Measurements from ENCODE around the gene PSG6.
"Not testable (repeated sequence)": the region's sequence is repeated elsewhere in the genome, so short reads cannot be mapped to it uniquely, and the experiment has no call there.

The PSG6 gene

DNA sequence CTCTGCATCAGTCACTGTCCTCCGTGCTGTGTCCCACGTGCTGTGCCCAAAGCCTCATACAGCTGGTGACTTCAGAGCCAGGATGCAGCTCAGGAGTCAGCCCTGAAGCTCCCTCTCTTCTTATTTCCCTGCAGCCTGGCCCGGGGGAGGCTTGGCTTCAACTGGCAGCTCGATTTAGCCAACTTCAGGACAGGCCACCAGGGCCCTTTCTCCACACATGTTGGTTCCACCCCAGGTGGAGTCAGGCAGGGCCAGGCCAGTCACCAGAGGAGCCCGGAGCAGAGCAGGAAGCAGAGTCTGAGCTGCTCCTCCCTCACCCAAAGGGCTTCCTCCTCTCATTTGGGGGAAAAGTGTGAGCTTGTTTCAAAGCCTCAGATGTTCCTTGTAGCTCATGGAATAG, 11.5 kb downstream of the PSG6 start:
- not testable (repeated sequence) for DNase-seq

DNA sequence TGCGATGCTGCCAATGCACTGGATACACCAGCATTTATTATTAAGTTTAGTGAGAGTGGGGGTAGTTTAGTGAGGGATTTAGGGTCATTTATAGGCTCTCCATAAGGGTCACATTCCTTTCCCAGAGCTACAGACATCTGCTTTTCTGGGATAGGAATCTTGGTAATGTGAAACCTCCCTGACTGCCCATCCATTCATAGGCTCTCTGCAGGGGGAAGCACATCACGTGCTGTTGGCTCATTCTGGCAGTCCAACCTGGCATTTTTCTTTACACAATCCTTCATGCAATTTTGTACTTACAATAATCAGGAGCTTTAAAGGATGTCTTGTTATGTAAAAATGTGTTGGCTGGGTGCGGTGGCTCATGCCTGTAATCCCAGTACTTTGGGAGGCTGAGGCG, 17.1 kb downstream of the PSG6 start:
- not testable (repeated sequence) for DNase-seq

DNA sequence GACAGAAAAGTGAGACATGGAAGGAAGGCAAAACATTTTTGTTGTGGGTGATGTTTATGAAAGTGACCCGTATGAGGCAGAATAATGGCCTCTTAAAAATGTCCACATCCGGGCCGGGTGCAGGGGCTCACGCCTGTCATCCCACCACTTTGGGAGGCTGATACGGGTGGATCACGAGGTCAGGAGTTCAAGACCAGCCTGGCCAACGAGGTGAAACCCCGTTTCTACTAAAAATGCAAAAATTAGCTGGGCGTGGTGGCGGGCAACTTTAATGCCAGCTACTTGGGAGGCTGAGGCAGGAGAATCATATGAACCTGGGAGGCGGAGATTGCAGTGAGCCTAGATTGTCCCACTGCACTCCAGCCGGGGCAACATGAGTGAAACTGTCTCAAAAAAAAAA, 18.0 kb downstream of the PSG6 start:
- not testable (repeated sequence) for DNase-seq

- DNase-seq, result not testable (repeated sequence)
Measured at GRCh38 chr19:42899110-42899509, 18.6 kb downstream of the PSG6 start.

DNA sequence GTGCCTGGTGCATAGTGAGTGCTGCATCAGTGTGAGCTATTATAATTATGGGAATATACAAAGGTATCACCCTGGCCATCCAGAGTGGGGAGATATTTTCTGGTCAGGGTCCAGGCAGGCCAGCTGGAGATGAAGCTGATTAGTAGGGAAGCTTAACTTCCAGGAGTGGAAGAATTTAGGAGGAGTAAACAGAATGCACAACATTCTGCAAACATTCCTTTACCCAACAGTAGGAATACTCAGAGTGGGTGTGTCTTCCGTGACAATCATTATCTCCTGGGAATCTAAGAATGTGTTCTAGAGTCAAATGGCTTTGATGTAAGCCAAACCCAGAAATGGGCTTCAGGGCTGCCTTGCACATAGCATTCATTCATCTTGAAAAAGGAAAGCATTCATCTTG, 19.0 kb downstream of the PSG6 start:
- not testable (repeated sequence) for DNase-seq

GRCh38 chr19:42897729-42898128, 20.0 kb downstream of the PSG6 start:
- DNase-seq, result not testable (repeated sequence)

DNA sequence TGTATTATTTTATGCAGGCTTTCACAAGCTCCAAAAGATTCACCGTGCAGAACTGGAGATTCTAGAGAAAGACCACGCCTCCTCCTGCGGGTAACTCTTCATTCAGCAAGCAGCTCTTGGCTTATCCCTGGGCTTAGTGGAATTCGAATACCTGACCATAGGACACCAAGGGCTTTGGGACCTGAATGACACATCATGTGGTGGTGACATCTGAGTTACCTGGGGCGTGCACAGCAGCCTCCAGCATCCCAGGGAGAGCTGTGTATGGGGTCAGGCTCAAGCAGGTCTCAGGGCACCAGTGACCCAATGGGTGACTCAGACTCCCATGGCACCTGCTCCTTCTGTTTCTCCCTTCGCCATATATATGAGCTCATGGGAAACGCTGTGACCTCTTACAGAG, 27.2 kb downstream of the PSG6 start:
- DNase-seq, result not testable (repeated sequence)

GRCh38 chr19:42887876-42888445, 29.7 kb downstream of the PSG6 start:
- DNase-seq, result not testable (repeated sequence)

DNA sequence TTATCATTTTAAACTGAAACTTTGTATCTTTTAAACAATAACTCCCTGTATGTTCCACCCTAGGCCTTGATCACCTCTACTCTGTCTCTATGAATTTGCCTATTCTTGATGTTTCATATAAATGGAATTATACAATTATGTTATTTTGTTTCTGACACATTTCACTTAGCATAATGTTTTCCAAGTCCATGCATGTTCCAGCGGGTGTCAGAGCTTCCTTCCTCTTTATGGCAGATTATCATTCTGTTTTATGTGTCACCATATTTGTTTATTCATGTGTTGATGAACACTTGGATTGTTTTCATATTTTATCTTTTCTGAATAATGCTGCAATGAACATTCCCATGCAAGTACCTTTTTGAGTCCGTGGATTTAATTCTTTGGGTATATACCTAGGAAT, 35.0 kb downstream of the PSG6 start:
- DNase-seq, result not testable (repeated sequence)

- not testable (repeated sequence) for DNase-seq
Measured at GRCh38 chr19:42882010-42882409, 35.7 kb downstream of the PSG6 start.

GRCh38 chr19:42881279-42881678, 36.4 kb downstream of the PSG6 start:
- DNase-seq, result not testable (repeated sequence)

GRCh38 chr19:42880621-42881020, 37.1 kb downstream of the PSG6 start:
- not testable (repeated sequence) for DNase-seq

DNA sequence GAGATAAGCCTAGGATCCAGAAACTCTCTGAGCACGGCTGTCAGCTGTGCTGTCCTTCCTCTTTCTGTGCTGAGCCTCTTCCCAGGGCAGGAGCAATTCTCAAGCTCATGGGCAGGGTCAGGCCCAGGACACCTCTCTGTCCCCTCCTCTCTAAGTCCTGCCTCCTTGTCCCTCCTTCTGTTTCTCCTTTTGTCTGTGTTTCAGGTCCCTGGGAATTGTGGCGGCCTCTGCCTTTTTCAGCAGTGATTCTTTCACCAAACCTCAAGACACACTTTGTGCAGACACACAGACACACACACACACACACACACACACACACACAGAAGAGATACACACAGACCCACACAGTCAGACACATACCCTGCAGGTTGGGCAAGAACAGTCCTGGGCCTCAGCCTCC, 38.1 kb downstream of the PSG6 start, which contains the start of gene PSG1:
Gene PSG1 (minus strand): TSS at position 101 of the 400 bp plus-strand sequence. CDS start 132 bp downstream, outside the sequence.
- no peak for DNase-seq

- DNase-seq, result not testable (repeated sequence)
Measured at GRCh38 chr19:42876596-42876995, 41.1 kb downstream of the PSG6 start.

DNA sequence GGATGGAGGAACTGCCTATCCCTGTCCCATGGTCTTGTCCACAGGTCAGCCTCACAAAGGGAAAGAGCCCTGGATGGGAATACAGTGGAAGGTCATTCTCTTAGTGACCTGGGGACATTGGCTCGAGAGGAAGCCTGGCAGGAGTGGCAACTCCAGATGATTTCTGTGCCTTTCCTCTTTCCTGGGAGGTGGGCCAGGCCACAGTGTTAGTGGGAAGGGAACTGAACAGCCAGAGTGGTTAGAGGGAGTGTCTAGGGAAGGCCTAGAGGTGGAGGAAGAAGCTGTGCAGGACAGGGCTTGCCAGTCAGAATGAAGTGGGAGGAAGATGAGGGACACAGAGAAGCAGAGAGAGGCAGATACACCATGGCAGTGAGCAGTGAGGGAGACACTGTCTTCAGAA, 41.8 kb downstream of the PSG6 start:
- DNase-seq, result not testable (repeated sequence)

DNA sequence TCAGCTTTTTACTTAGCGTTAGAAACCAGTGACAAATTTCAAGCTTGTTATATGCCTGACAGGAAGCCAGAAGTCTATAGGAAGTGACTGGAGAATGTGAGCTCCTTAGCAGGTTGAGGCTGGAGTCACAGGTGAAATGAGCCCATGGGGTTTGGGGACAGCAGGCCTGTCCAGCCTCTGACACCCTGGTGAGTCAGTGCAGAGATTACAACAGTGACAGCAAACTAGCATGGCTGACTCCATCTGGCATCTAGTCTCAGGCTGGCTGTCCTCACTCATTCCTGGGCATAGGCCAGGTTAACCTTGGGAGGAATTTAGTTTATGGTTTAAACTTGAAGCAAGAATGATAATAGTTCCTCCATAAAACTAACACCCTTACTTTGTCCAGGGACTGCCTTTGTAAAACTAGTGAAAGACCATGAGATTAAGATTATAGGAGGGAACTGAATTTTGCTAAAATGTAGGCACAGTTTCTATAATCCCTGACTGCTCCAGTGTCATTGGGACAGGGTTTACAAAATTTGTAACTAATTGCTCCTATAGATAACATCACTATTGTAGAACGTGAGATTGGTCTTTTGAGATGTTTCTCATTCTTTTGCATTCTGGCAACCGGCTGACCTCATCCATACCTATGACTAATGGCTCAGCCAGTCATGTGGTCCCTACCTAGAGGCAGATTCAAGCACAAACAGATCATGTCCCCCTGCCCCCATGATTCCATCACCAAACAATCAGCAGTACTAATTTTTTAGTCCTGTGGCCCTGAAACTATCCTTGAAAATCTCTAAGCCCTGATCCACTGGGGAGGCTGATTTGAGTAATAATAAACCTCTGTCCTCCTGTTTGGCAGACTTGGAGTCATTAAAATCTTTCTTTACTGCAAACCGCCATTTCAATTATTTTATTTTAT, 42.5 kb downstream of the PSG6 start:
- DNase-seq, result peak; percentile 54

GRCh38 chr19:42874136-42874535, 43.6 kb downstream of the PSG6 start:
- DNase-seq, result not testable (repeated sequence)

- DNase-seq, result no peak
Measured at GRCh38 chr19:42872608-42873007, 45.1 kb downstream of the PSG6 start.

DNA sequence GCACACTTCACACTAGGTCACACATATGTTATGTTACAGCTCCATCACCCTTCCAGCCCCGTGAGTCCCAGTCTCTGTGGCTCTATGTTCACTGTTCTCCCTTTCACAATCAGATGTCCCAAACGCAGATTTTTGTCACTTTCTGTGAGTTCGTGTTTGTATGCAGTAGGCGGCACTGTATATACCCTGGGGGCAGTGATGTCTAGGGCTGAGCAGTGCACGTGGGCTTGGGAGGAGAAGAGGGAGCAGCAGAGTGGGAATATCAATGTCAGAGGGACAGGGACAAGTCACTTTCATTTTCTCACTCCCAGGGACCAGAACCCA, 60.2 kb downstream of the PSG6 start:
- DNase-seq, result no peak

DNA sequence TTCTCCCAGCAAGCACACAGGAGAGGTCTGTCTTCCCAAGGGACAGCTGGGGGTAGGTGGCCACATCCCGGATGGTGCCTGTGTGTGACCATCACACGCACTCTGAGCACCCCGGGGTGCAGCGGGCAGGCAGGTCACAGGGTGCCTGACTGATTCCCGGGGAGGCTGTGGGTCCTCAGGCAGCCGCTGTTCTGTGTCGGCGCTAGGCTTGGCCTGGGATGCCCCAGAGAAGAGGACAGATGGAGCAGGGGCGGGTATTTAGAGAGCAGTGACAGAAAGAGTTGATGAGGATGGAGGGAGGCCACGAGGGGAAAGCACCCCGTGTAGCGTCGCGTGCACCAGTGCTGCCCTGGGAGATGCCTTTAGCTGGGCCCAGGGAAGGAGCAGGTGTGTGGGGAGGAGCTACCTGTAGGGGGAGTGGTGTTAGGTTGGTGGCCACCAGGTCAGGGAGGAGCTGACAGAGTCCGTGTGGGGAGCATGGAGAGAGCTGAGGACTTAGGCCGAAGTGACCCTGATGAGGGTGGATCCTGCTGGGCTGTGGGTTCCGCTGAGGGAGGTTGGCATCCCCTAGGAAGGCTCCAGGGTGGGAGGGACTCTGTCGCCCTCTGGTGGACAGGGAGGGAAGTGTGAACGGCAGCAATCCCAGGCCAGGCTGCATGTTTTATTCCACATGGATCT, 60.7 kb downstream of the PSG6 start:
- peak; percentile 15 for DNase-seq

DNA sequence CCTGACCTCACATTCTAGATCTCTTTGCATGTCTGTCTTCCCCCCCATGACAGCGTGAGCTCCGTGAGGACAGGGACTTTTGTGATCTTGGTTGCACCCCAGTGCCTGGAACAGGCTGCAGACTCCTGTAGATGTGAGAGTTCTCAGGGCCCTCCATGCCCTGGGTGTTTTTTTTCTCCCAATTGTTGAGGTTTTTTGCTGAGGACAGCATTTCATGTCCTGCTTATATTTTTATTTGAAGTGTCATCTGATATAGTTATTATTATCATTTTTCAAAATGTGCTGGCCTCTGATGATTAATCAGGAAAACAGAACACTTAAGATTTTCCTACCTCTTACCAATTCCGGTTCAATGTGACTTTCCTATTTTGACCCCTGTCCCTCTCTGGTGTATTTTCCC, 62.9 kb downstream of the PSG6 start:
- DNase-seq, result not testable (repeated sequence)

GRCh38 chr19:42853231-42853630, 64.5 kb downstream of the PSG6 start:
- DNase-seq, result not testable (repeated sequence)

DNA sequence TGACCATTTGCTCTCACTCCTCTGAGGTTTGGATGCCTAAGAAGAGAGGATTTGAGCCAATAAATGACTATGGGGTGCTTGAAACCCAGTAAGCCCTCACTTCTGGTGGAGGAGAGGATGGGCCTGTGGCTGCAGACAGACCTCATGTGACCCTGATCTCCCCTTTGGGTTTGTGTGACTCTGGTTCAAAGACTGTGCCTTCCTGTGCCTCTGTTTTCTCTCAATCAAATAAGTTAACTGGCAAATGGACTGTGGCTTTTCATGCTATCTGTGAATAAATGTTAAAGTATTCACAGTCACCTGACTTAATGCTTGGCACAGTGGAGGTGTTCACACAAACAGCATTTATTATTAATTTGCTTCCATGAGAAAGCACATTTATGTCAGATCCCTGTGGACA, 64.9 kb downstream of the PSG6 start:
- not testable (repeated sequence) for DNase-seq
